Testis (tissue), 3 donors: Measurements from ENCODE around the gene PXYLP1. TPM values are rescaled to one million over a fixed set of nuclear protein-coding genes. Genes with fewer than 3 reads are reported as not detected.
A peak's percentile ranks its signal among the peaks of the same experiment; 100 is the strongest.

Experiments used
- DNase-seq: peaks from one replicate; pipeline ENCODE4 v3.0.0-alpha.2; 2019
- H3K27ac ChIP-seq, 2 donors: fragments of 200-600 bp; sonication (generic); one replicate each; pipeline ENCODE4 v1.5.1; 2019
- H3K27me3 ChIP-seq: fragments of 200-600 bp; sonication (generic); one replicate; pipeline ENCODE4 v1.5.1; 2019
- H3K36me3 ChIP-seq: fragments of 200-600 bp; sonication (generic); one replicate; pipeline ENCODE4 v1.5.1; 2017; ENCODE audit warnings: low read depth; ENCODE audit errors: missing control alignments
- H3K4me1 ChIP-seq: fragments of 200-600 bp; sonication (generic); one replicate; pipeline ENCODE4 v1.5.1; 2019
- H3K4me3 ChIP-seq, 2 donors: fragments of 200-600 bp; sonication (generic); one replicate each; pipeline ENCODE4 v1.5.1; 2017 to 2019
- H3K9me3 ChIP-seq: fragments of 200-600 bp; sonication (generic); one replicate; pipeline ENCODE4 v1.5.1; 2017
- POLR2A ChIP-seq: fragments of 450-650 bp; IDR thresholded peaks from one replicate; pipeline ENCODE4 v1.6.1; 2017; ENCODE audit warnings: antibody characterized with exemption, mild to moderate bottlenecking, moderate library complexity
- WGBS, 2 donors: methylation state at CpG; one replicate each; pipeline ENCODE4 v1.1.5; 2018; 5-methylcytosine and 5-hydroxymethylcytosine counted together
- intact Hi-C: fragments of 100-400 bp; cut with DNase I; formaldehyde crosslinking; loops from one replicate; pipeline ENCODE4 v1.15.1; 2023; ENCODE audit warnings: low total_unique reads
- polyA plus RNA-seq: library from polyadenylated mRNA; stranded (reverse); fragments of 350-450 nt; fragmentation: Illumina TruSeq; extraction: RNeasy Lipid Tissue Mini Kit (QIAGEN cat#74804); gene quantifications from one replicate; pipeline ENCODE4 v1.2.3, GENCODE V29; 2014; ENCODE audit warnings: low read depth, low replicate concordance; ENCODE audit not compliant: insufficient read depth
- total RNA-seq, 2 donors: library from RNA; depleted of rRNA; stranded (reverse); fragments of >200 nt; gene quantifications; one replicate each; pipeline ENCODE4 v1.2.3, GENCODE V29; 2016
- TF ChIP-seq, protein P1 (sequence below), 3 experiments: fragments of 450-650 bp in 2 of 3; fragments of 200-600 bp in 1 of 3; sonication (generic) in 1 of 3; IDR thresholded peaks; one replicate each; pipeline ENCODE4 v1.5.1; 2016 to 2019; ENCODE audit warnings: antibody characterized with exemption in 3 of 3, mild to moderate bottlenecking in 2 of 3, moderate library complexity in 1 of 3

The PXYLP1 gene
- total and polyA plus RNA-seq, 3 donors from 2014 or later, result 16.0 to 55.8 (median 31.6) TPM

DNA sequence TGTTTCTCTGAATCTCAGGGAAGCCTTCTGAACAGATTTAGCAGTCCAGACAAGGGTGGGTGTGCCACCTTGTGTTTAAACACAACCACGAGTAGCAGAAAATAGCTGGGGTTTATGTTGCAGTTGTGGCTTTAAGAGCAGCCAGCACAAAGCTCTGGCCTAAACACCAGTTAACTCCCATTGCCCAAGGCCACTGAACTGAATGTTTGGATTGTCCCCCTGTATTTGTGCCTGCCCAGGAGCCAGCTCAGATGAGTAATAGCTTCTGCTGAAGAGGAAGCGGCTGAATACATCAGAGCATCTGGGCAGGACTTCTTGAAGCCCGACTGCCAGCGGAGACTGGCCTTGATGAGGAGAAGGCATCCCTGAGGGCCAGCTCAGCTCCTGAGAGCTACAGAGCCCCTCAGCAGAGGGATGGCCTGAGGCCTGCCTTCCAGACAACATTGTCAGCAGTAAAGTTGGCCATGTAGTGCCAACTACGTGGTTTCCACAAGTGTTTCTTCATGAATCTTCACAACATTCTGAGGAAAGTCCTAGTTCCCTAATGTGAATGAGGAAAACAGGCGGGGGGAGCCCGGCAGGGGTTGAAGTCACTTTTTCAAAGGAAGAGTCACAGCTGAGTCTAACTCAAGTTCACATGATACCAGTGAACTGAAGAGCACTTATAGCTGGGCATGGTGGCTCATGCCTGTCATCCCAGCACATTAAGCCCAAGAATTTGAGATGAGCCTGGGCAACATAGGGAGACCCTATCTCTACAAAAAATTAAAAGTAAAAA lies 70.9 kb downstream of the PXYLP1 start:
- Histone ChIP-seq H3K27ac (peak overlapping the region in 1 of 2 donors; percentile 69), H3K36me3 (no peaks in the 10 kb centered on the region), H3K27me3 (no peaks in the 10 kb centered on the region), H3K9me3 (no peaks in the 10 kb centered on the region), H3K4me1 (peaks cover 4% of the 10 kb centered on the region), H3K4me3 (no peak overlapping the region)
- DNase-seq, result peak; percentile 57
- intact Hi-C loops, result loop anchor here (10.0 kb wide), 2 partner anchors 68 to 162 kb away; partner anchors contain the start of gene PXYLP1
- no peak for TF ChIP-seq POLR2A
- TF ChIP-seq, protein P1, sequence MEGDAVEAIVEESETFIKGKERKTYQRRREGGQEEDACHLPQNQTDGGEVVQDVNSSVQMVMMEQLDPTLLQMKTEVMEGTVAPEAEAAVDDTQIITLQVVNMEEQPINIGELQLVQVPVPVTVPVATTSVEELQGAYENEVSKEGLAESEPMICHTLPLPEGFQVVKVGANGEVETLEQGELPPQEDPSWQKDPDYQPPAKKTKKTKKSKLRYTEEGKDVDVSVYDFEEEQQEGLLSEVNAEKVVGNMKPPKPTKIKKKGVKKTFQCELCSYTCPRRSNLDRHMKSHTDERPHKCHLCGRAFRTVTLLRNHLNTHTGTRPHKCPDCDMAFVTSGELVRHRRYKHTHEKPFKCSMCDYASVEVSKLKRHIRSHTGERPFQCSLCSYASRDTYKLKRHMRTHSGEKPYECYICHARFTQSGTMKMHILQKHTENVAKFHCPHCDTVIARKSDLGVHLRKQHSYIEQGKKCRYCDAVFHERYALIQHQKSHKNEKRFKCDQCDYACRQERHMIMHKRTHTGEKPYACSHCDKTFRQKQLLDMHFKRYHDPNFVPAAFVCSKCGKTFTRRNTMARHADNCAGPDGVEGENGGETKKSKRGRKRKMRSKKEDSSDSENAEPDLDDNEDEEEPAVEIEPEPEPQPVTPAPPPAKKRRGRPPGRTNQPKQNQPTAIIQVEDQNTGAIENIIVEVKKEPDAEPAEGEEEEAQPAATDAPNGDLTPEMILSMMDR (IDR thresholded peaks at IDR 0.05), result peak in 1 of 3 experiments; percentile 35
- 51 to 55% methylated on average over 7 of the region's 7 CpGs for WGBS, 2 donors

DNA sequence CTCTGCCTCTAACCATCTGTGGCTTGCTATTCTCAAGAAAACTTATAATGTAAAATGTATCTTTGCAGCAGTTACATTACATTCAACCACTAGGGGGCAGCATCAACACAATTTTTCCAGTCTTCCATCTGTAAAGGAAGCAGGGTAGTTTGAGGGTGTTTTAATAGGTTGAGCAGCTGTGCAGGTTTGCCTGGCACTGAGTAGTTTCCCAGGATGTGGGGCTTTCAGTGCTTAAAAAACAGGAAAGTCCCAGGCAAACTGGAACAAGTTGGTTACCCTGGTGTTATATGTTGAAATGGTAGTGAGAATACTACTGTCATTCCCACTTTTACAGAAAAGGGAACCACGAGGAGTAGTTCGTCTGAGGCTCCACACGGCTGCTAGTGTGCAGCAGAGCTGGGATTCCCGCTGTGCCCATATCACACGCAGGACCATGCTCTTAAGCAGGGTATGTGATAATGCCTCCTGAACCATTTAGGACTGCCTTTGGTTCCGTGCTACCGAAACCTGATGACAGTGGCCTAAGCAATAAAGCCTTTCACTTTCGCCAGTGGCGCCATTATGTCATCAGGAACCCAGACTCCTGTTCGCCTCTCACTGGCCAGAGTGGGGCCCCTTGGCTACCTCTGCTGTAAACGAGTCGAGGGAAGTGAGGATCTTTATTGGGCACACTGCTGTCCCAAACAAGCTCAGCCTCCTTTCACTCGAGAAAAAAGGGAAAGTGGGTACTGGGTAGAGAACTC lies 72.0 kb downstream of the PXYLP1 start:
- TF ChIP-seq POLR2A, result no peak
- TF ChIP-seq, protein P1 (IDR thresholded peaks at IDR 0.05), result peak; percentile 76 to 99 (median 80)
- H3K4me3 ChIP-seq, result no peak overlapping the region
- no peaks in the 10 kb centered on the region for H3K9me3 ChIP-seq
- DNase-seq, result peak; percentile 73
- H3K36me3 ChIP-seq, result no peaks in the 10 kb centered on the region
- intact Hi-C loops, result loop anchor here (10.0 kb wide), 2 partner anchors 69 to 161 kb away; partner anchors contain the start of gene PXYLP1
- 86% methylated on average over 10 to 13 of the region's 13 CpGs for WGBS, 2 donors
- peaks cover 4% of the 10 kb centered on the region for H3K4me1 ChIP-seq
- H3K27ac ChIP-seq, result no peak overlapping the region
- no peaks in the 10 kb centered on the region for H3K27me3 ChIP-seq

DNA sequence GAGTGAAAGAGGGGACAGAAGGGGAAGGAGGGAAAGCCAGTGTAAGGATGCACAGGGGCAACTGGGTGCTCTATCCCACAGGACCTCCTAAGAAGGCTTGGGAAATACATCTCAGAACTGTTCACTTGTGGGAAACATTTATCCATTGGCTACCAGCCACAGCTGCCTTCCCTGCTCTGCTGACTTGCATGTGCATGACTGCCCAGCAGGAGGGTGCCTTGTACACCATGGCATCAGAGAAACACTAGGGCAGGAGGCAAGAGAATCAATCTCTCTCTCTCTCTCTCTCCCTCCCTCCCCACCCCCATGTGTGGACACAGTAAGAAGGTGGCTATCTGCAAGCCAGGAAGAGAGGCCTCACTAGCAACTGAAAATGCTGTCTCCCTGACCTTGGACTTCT lies 73.8 kb downstream of the PXYLP1 start:
- H3K27ac ChIP-seq, result no peak overlapping the region
- no peaks in the 10 kb centered on the region for H3K9me3 ChIP-seq
- H3K36me3 ChIP-seq, result no peaks in the 10 kb centered on the region
- no peaks in the 10 kb centered on the region for H3K27me3 ChIP-seq
- TF ChIP-seq, protein P1 (IDR thresholded peaks at IDR 0.05), result peak in 1 of 3 experiments; percentile 13
- TF ChIP-seq POLR2A, result no peak
- H3K4me1 ChIP-seq, result peaks cover 4% of the 10 kb centered on the region
- no peak overlapping the region for H3K4me3 ChIP-seq
- DNase-seq, result peak; percentile 33
- intact Hi-C loops, result loop anchor here (10.0 kb wide), 2 partner anchors 71 to 159 kb away; partner anchors contain the start of gene PXYLP1

DNA sequence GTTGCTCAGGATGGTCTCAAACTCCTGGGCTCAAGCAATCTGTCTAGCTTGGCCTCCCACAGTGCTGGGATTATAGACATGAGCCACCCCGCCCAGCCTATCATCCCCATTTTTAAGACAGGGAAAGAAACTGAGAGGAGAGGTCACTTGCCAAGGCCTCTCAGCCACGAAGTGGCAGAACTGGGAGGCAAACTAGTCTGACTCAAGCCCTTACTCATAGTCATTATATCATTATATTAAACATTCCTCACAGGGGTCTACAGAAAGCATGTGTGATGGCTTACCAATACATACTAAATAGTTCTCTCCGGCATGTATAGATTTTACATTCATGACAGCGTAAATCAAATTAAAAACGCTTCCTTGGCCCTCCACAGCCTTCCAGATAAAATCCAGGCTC lies 74.7 kb downstream of the PXYLP1 start:
- intact Hi-C loops, result loop anchor here (10.0 kb wide), 2 partner anchors 71 to 159 kb away; partner anchors contain the start of gene PXYLP1
- no peak for TF ChIP-seq POLR2A
- TF ChIP-seq, protein P1 (IDR thresholded peaks at IDR 0.05), result no peak
- no peak for DNase-seq
- Histone ChIP-seq H3K36me3 (no peaks in the 10 kb centered on the region), H3K27ac (no peak overlapping the region), H3K4me1 (peaks cover 4% of the 10 kb centered on the region), H3K4me3 (no peak overlapping the region), H3K9me3 (no peaks in the 10 kb centered on the region), H3K27me3 (no peaks in the 10 kb centered on the region)
- 84 to 85% methylated on average over 5 of the region's 5 CpGs for WGBS, 2 donors
